SK-N-SH (cell line): ENCODE results near the gene BAIAP2. TPM values are rescaled to one million over a fixed set of nuclear protein-coding genes. Genes with fewer than 3 reads are reported as not detected.

ENCODE experiments used
- CTCF ChIA-PET: fragments of 300-600, 350-600 bp; formaldehyde crosslinking; extraction: SDS; loops from one replicate; lab custom pipeline; 2021; lab: Yijun Ruan, JAX
- POLR2A ChIA-PET: fragments of 350-600 bp; sonication (Branson Sonifier 250); formaldehyde crosslinking; extraction: SDS; loops from one replicate; lab custom pipeline; 2020; ENCODE audit warnings: antibody characterized with exemption, inconsistent platforms; lab: Yijun Ruan, JAX
- DNase-seq: peaks from one replicate; pipeline ENCODE4 v3.0.0; 2012
- H2AFZ ChIP-seq: fragments of 200-600 bp; sonication (generic); 2 replicates; pipeline ENCODE4 v1.8.1; 2016; ENCODE audit warnings: antibody characterized with exemption, mild to moderate bottlenecking, low read depth
- H3F3A ChIP-seq: fragments of 200-600 bp; sonication (generic); replicated peaks from 2 replicates; pipeline ENCODE3; 2016; ENCODE audit warnings: antibody characterized with exemption, mild to moderate bottlenecking; ENCODE audit not compliant: insufficient read depth
- H3K27ac ChIP-seq, 2 experiments: fragments of 200-500 bp in 1 of 2; fragments of 200-600 bp in 1 of 2; sonication (Bioruptor generic) in 1 of 2; sonication (generic), shearing (Covaris generic) in 1 of 2; 2 replicates each; pipeline versions ENCODE4 v1.5.1 to v1.6.1; 2014 to 2016; ENCODE audit warnings: low read depth in 2 of 2, inconsistent platforms in 1 of 2, low read length in 1 of 2, mild to moderate bottlenecking in 1 of 2, mixed read lengths in 1 of 2
- H3K27me3 ChIP-seq: fragments of 200-600 bp; sonication (generic), shearing (Covaris generic); 2 replicates; pipeline ENCODE4 v1.6.1; 2016; ENCODE audit warnings: mixed run types; ENCODE audit not compliant: insufficient read depth
- H3K36me3 ChIP-seq, 2 experiments: fragments of 200-500 bp in 1 of 2; fragments of 200-600 bp in 1 of 2; sonication (Bioruptor generic) in 1 of 2; sonication (generic) in 1 of 2; replicated peaks in 1 of 2; 2 replicates each; pipeline versions ENCODE3 to v1.5.1; 2014 to 2016; ENCODE audit warnings: low read length in 1 of 2, mild to moderate bottlenecking in 1 of 2; ENCODE audit not compliant: insufficient read depth in 2 of 2, control insufficient read depth in 1 of 2
- H3K4me1 ChIP-seq, 2 experiments: fragments of 200-500 bp in 1 of 2; fragments of 200-600 bp in 1 of 2; sonication (Bioruptor generic) in 1 of 2; sonication (generic), shearing (Covaris generic) in 1 of 2; 2 replicates each; pipeline versions ENCODE4 v1.5.1 to v1.6.1; 2014 to 2016; ENCODE audit warnings: low read depth in 1 of 2, low read length in 1 of 2, mixed run types in 1 of 2; ENCODE audit not compliant: insufficient read depth in 2 of 2, control insufficient read depth in 1 of 2
- H3K4me2 ChIP-seq: fragments of 200-600 bp; sonication (generic), shearing (Covaris generic); 2 replicates; pipeline ENCODE4 v1.6.1; 2017; ENCODE audit warnings: mixed run types
- H3K4me3 ChIP-seq, 2 experiments: fragments of 200-500 bp in 1 of 2; fragments of 200-600 bp in 1 of 2; sonication (Bioruptor generic) in 1 of 2; sonication (generic), shearing (Covaris generic) in 1 of 2; 2 replicates each; pipeline versions ENCODE4 v1.5.1 to v1.8.1; 2014 to 2016; ENCODE audit warnings: low read depth in 2 of 2, inconsistent platforms in 1 of 2, low read length in 1 of 2, mild to moderate bottlenecking in 1 of 2, mixed read lengths in 1 of 2, moderate library complexity in 1 of 2
- H3K79me2 ChIP-seq: fragments of 200-600 bp; sonication (generic); 2 replicates; pipeline ENCODE4 v1.8.1; 2017; ENCODE audit warnings: mild to moderate bottlenecking; ENCODE audit not compliant: insufficient read depth
- H3K9ac ChIP-seq: fragments of 200-600 bp; sonication (generic); 2 replicates; pipeline ENCODE4 v1.6.1; 2017; ENCODE audit warnings: mixed run types
- H3K9me2 ChIP-seq: fragments of 200-600 bp; sonication (generic); 2 replicates; pipeline ENCODE4 v1.6.1; 2017; ENCODE audit warnings: mixed run types
- H3K9me3 ChIP-seq: fragments of 200-600 bp; sonication (generic); 2 replicates; pipeline ENCODE4 v1.6.1; 2017; ENCODE audit warnings: mixed run types, mild to moderate bottlenecking, moderate library complexity
- H4K20me1 ChIP-seq: fragments of 200-600 bp; sonication (generic); 2 replicates; pipeline ENCODE4 v1.6.1; 2017; ENCODE audit warnings: mild to moderate bottlenecking, mixed run types; ENCODE audit not compliant: insufficient read depth
- EP300 ChIP-seq, 2 experiments: IDR thresholded peaks; 2 replicates each; pipeline versions ENCODE4 v1.4.0 to v1.6.1; 2012; ENCODE audit warnings: borderline replicate concordance in 1 of 2, low read depth in 1 of 2, low read length in 1 of 2
- FOSL2 ChIP-seq: IDR thresholded peaks from 2 replicates; pipeline ENCODE4 v1.4.0; 2012; ENCODE audit warnings: low read depth, mild to moderate bottlenecking, moderate library complexity, borderline replicate concordance
- FOXJ3 ChIP-seq: sonication (generic); formaldehyde crosslinking; IDR thresholded peaks from 2 replicates; pipeline ENCODE4 v1.5.1; 2020; ENCODE audit warnings: mild to moderate bottlenecking, missing genetic modification reagents
- MAX ChIP-seq: IDR thresholded peaks from 2 replicates; pipeline ENCODE4 v1.4.0; 2012; ENCODE audit warnings: low read depth
- MXI1 ChIP-seq: IDR thresholded peaks from 2 replicates; pipeline ENCODE4 v1.6.1; 2012; ENCODE audit warnings: mild to moderate bottlenecking, low read depth, low read length, improper control_type of control experiment
- NRF1 ChIP-seq: IDR thresholded peaks from 2 replicates; pipeline ENCODE4 v1.6.1; 2012; ENCODE audit warnings: low read depth, mild to moderate bottlenecking, low read length
- PBX3 ChIP-seq: IDR thresholded peaks from 2 replicates; pipeline ENCODE4; 2012
- RXRA ChIP-seq: IDR thresholded peaks from 2 replicates; pipeline ENCODE4 v1.4.0; 2012; ENCODE audit warnings: low read depth, mild to moderate bottlenecking, borderline replicate concordance
- TCF12 ChIP-seq: IDR thresholded peaks from 2 replicates; pipeline ENCODE4 v1.4.0; 2012
- WGBS: methylation state at CpG from one replicate; pipeline ENCODE4 v1.1.6; 2017; ENCODE audit warnings: low lambda C conversion rate; 5-methylcytosine and 5-hydroxymethylcytosine counted together
- polyA plus RNA-seq, 3 experiments: library from polyadenylated mRNA; depleted of rRNA; stranded (reverse); fragments of >200 nt; gene quantifications; 2 replicates each; pipeline ENCODE4 v1.2.3, GENCODE V29; 2012
- TF ChIP-seq, protein P1 (sequence below): IDR thresholded peaks from 2 replicates; pipeline ENCODE4 v1.4.0; 2012; ENCODE audit warnings: low read depth, borderline replicate concordance
- TF ChIP-seq, protein P2 (sequence below): fragments of 200-600 bp; sonication (generic); IDR thresholded peaks from 2 replicates; pipeline ENCODE4 v1.6.1; 2017; ENCODE audit warnings: antibody characterized with exemption, mild to moderate bottlenecking, moderate library complexity

Gene BAIAP2
- polyA plus RNA-seq, 1 of the 3 experiments (the other 2 are of a cell fraction), result 19.8 TPM

DNA sequence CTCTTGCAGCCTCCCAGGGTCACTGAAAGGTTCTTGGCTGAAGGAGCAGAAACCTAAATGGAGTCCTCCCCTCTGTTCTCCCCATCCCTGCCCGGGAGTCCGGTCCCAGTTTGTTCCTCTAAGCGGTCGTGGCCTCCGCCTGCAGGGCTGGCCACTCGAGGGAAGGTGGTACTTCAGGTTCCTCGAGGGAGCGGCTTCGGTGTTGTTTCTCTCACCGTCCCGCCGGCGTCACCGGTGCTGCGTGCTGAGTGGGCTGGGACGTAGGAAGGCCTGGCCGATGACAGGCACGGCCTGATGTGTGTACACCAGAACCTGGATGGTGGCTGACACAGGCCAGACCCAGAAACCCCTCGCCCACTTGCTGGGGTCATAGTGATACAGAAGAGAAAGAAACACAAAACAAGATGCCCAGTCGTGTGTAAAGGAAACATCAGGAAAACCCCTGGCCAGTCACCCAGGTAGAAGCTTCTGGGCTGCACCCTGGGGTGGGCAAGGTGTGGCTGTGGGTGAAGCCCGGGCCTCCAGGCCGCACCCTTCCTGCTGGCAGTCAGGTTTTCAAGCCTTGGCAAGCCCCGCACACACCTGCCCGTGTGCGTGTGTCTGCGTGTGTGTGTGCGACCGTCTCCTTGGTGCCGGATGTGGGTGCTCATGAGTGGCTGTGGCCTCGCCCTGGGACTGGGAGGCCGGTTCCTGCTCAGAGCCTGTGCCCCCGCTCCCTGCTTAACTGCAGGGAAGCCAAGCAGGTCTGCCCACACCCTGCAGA is 52.0 kb downstream of the BAIAP2 start:
- Histone ChIP-seq H3F3A (no peaks in the 10 kb centered on the region), H3K27me3 (no peaks in the 10 kb centered on the region), H3K36me3 (peaks cover 0 to 18% of the 10 kb centered on the region in 2 experiments), H2AFZ (no peak overlapping the region), H4K20me1 (no peaks in the 10 kb centered on the region), H3K27ac (no peak overlapping the region), H3K4me1 (peaks cover 0 to 26% of the 10 kb centered on the region in 2 experiments; a peak in 1 of 4 replicates), H3K4me2 (no peak overlapping the region), H3K9me2 (no peaks in the 10 kb centered on the region), H3K9ac (no peak overlapping the region), H3K4me3 (no peak overlapping the region), H3K79me2 (no peaks in the 10 kb centered on the region)
- DNase-seq, result no peak
- POLR2A ChIA-PET, result no interaction called here
- 93% methylated on average over 21 of the region's 32 CpGs for WGBS
- CTCF ChIA-PET, result interaction anchor here (0.9 to 14.2 kb wide), 3 partner anchors 11 to 63 kb away, joined by 3 to 188 read pairs (median 26); no protein-coding TSS in a partner anchor
- TF ChIP-seq, protein P1, sequence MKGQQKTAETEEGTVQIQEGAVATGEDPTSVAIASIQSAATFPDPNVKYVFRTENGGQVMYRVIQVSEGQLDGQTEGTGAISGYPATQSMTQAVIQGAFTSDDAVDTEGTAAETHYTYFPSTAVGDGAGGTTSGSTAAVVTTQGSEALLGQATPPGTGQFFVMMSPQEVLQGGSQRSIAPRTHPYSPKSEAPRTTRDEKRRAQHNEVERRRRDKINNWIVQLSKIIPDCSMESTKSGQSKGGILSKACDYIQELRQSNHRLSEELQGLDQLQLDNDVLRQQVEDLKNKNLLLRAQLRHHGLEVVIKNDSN, result no peak
- no peak for TF ChIP-seq MXI1
- TF ChIP-seq, all 33 proteins: peak for 0
- H3K9me3 ChIP-seq, result no peaks in the 10 kb centered on the region

DNA sequence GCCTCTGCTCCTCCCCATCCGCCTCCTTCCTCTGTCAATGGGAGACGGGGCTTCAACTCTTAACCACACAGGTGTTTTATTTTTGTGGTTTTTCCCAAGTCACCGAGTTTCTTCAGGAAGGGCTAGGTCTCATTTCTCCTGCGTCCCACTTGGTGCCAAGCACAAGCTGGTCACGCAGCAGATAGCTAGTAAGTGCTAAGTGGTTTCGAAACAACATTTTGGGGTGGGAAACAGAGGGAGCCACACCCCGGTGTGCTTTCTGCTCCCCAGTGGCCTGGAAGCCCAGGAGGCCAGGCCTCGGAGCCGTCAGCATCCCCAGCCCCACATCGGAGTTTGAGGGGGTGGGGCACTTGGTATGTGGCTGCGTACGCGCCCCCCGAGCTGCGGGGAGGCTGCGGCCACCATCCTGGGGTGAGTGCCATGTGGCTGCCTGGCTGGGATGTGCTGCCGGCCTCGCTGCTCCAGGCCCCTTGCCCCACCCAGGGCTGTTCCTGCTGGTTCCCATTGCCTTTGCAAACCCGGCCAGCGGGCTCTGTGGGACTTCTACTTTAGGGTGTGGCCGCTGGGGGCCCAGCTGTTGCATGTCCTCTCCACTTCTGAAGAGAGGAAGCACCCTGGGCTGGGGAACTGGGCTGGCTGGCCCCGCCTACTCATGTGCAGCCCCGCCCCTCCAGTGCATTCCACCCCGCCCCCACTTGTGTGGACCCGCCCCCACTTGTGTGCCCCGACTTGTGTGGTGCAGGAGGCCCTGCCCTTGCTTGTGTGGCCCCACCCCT is 55.6 kb downstream of the BAIAP2 start:
- DNase-seq, result peak; percentile 83
- TF ChIP-seq, protein P2, sequence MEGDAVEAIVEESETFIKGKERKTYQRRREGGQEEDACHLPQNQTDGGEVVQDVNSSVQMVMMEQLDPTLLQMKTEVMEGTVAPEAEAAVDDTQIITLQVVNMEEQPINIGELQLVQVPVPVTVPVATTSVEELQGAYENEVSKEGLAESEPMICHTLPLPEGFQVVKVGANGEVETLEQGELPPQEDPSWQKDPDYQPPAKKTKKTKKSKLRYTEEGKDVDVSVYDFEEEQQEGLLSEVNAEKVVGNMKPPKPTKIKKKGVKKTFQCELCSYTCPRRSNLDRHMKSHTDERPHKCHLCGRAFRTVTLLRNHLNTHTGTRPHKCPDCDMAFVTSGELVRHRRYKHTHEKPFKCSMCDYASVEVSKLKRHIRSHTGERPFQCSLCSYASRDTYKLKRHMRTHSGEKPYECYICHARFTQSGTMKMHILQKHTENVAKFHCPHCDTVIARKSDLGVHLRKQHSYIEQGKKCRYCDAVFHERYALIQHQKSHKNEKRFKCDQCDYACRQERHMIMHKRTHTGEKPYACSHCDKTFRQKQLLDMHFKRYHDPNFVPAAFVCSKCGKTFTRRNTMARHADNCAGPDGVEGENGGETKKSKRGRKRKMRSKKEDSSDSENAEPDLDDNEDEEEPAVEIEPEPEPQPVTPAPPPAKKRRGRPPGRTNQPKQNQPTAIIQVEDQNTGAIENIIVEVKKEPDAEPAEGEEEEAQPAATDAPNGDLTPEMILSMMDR, result no peak
- TF ChIP-seq FOSL2 (no peak), MAX (no peak), EP300 (IDR thresholded peaks at IDR 0.05; ENCODE audit: borderline replicate concordance in 1 of 2, low read depth in 1 of 2, low read length in 1 of 2) (no peak), FOXJ3 (no peak), TCF12 (no peak), RXRA (no peak), NRF1 (no peak), PBX3 (no peak)
- peaks cover 19 to 42% of the 10 kb centered on the region in 2 experiments; a peak in 3 of 4 replicates for H3K4me1 ChIP-seq
- ChIA-PET CTCF (interaction anchor here (1.0 to 14.2 kb wide), 5 partner anchors 10 to 102 kb away, joined by 3 to 188 read pairs (median 7); no protein-coding TSS in a partner anchor), POLR2A (no interaction called here)
- no peak overlapping the region for H3K27ac ChIP-seq
- H3K4me3 ChIP-seq, result no peak overlapping the region
- no peaks in the 10 kb centered on the region for H3K79me2 ChIP-seq
- H3F3A ChIP-seq, result peaks cover 19% of the 10 kb centered on the region
- no peak overlapping the region for H3K4me2 ChIP-seq
- no peaks in the 10 kb centered on the region for H4K20me1 ChIP-seq
- H3K9me3 ChIP-seq, result no peaks in the 10 kb centered on the region
- no peak overlapping the region for H2AFZ ChIP-seq
- H3K27me3 ChIP-seq, result no peaks in the 10 kb centered on the region
- H3K36me3 ChIP-seq, result peaks cover 0 to 18% of the 10 kb centered on the region in 2 experiments
- H3K9me2 ChIP-seq, result no peaks in the 10 kb centered on the region
- H3K9ac ChIP-seq, result no peak overlapping the region
- WGBS, result 91% methylated on average over 19 of the region's 26 CpGs
